GM19372 (cell line): Measurements from ENCODE around the gene SLC39A5.
"Not testable (repeated sequence)": the region's sequence is repeated elsewhere in the genome, so short reads cannot be mapped to it uniquely, and the experiment has no call there.

Experiments used
- ATAC-seq: cut with Tn5 transposase; IDR thresholded peaks from one replicate; pipeline ENCODE4 v1.9.1; 2021; ENCODE audit warnings: mild to moderate bottlenecking, low read depth, moderate library complexity; ENCODE audit not compliant: unreplicated experiment

The SLC39A5 gene

GRCh38 chr12:56229916-56230431 is at the start of gene SLC39A5:
Gene SLC39A5, plus strand, starts transcription at chr12:56230051. Its CDS starts 1,224 bp downstream, at chr12:56231275.
- ATAC-seq, result no peak

GRCh38 chr12:56186957-56187356 is 42.9 kb upstream of the SLC39A5 start:
- ATAC-seq, result no peak

GRCh38 chr12:56188131-56188777 is 41.6 kb upstream of the SLC39A5 start:
- no peak for ATAC-seq

- no peak for ATAC-seq
Measured at GRCh38 chr12:56188778-56189098, 41.1 kb upstream of the SLC39A5 start.

GRCh38 chr12:56189099-56189917 is 40.5 kb upstream of the SLC39A5 start, which contains the start of gene SMARCC2:
Gene SMARCC2, minus strand, starts transcription at chr12:56189483. Its CDS starts 22 bp downstream, at chr12:56189461.
- ATAC-seq, result peak; percentile 69

GRCh38 chr12:56189918-56190694 is 39.7 kb upstream of the SLC39A5 start:
- peak; percentile 15 for ATAC-seq

GRCh38 chr12:56190695-56191155 is 39.1 kb upstream of the SLC39A5 start:
- no peak for ATAC-seq

GRCh38 chr12:56192582-56192981 is 37.3 kb upstream of the SLC39A5 start:
- no peak for ATAC-seq

GRCh38 chr12:56193025-56193578 is 36.7 kb upstream of the SLC39A5 start:
- no peak for ATAC-seq

GRCh38 chr12:56196818-56197550 is 32.9 kb upstream of the SLC39A5 start:
- ATAC-seq, result not testable (repeated sequence)

- no peak for ATAC-seq
Measured at GRCh38 chr12:56197921-56198635, 31.8 kb upstream of the SLC39A5 start.

- no peak for ATAC-seq
Measured at GRCh38 chr12:56198836-56199235, 31.0 kb upstream of the SLC39A5 start.

GRCh38 chr12:56202366-56202765 is 27.5 kb upstream of the SLC39A5 start:
- ATAC-seq, result no peak

- ATAC-seq, result no peak
Measured at GRCh38 chr12:56202838-56203237, 27.0 kb upstream of the SLC39A5 start.

GRCh38 chr12:56204275-56204674 is 25.6 kb upstream of the SLC39A5 start:
- no peak for ATAC-seq

- no peak for ATAC-seq
Measured at GRCh38 chr12:56205445-56205844, 24.4 kb upstream of the SLC39A5 start.

GRCh38 chr12:56206452-56207166 is 23.2 kb upstream of the SLC39A5 start:
- ATAC-seq, result no peak

- ATAC-seq, result no peak
Measured at GRCh38 chr12:56208006-56208405, 21.8 kb upstream of the SLC39A5 start.

- no peak for ATAC-seq
Measured at GRCh38 chr12:56212361-56212760, 17.5 kb upstream of the SLC39A5 start.
